Peyer's patch (tissue), 4 donors: ENCODE measurements around the gene RAD50.

Experiments used
- POLR2A ChIP-seq, 2 donors: fragments of 450-650 bp; IDR thresholded peaks; one replicate each; pipeline ENCODE4 v1.5.1; 2017; ENCODE audit warnings: antibody characterized with exemption in 2 of 2, mild to moderate bottlenecking in 2 of 2, moderate library complexity in 2 of 2
- TF ChIP-seq, protein P1 (sequence below), 6 experiments: fragments of 450-650 bp in 4 of 6; fragments of 200-600 bp in 2 of 6; sonication (generic) in 1 of 6; IDR thresholded peaks; one replicate each; pipeline ENCODE4 v1.5.1; 2017 to 2019; ENCODE audit warnings: antibody characterized with exemption in 6 of 6, mild to moderate bottlenecking in 3 of 6, moderate library complexity in 1 of 6

DNA sequence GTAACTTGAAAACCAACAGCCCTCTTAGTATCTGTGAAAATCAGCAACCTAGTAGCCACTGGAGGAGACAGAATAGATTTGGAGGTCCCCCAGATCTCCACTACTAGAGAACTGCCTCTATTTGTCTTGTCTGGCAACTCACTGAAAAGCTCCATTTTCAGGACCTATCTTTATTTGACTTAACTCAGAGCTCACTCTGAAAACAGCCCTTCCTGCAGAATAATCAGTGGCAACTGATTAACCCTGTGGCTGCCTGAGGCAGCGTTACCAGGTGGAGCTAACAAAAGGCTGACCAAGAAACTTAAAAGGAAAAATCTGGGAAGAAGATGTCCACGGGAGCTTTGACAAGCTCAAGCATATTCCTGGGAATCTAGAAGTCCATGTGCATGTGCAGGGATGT, 90.7 kb downstream of the RAD50 start:
- TF ChIP-seq, protein P1, sequence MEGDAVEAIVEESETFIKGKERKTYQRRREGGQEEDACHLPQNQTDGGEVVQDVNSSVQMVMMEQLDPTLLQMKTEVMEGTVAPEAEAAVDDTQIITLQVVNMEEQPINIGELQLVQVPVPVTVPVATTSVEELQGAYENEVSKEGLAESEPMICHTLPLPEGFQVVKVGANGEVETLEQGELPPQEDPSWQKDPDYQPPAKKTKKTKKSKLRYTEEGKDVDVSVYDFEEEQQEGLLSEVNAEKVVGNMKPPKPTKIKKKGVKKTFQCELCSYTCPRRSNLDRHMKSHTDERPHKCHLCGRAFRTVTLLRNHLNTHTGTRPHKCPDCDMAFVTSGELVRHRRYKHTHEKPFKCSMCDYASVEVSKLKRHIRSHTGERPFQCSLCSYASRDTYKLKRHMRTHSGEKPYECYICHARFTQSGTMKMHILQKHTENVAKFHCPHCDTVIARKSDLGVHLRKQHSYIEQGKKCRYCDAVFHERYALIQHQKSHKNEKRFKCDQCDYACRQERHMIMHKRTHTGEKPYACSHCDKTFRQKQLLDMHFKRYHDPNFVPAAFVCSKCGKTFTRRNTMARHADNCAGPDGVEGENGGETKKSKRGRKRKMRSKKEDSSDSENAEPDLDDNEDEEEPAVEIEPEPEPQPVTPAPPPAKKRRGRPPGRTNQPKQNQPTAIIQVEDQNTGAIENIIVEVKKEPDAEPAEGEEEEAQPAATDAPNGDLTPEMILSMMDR (IDR thresholded peaks at IDR 0.05), result no peak
- no peak for TF ChIP-seq POLR2A (IDR thresholded peaks at IDR 0.05)
